Hepatocyte (in vitro differentiated cells): ENCODE measurements around the gene PIK3R6.

Experiments
- CTCF ChIP-seq: fragments of 200-600 bp; sonication (generic); IDR thresholded peaks from 2 replicates; pipeline ENCODE4 v1.5.1; 2016; ENCODE audit warnings: antibody characterized with exemption, mild to moderate bottlenecking; ENCODE audit not compliant: poor library complexity
- EZH2 ChIP-seq: fragments of 200-600 bp; sonication (generic); IDR thresholded peaks from 2 replicates; pipeline ENCODE4 v1.6.1; 2016; ENCODE audit warnings: antibody characterized with exemption, mild to moderate bottlenecking, borderline replicate concordance
- EZH2phosphoT487 ChIP-seq: fragments of 200-600 bp; sonication (generic); IDR thresholded peaks from one replicate; pipeline ENCODE4 v1.6.1; 2018; ENCODE audit warnings: antibody characterized with exemption, mild to moderate bottlenecking, low read depth, moderate library complexity; ENCODE audit not compliant: unreplicated experiment, severe bottlenecking

GRCh38 chr17:8847891-8848290 is 19.6 kb downstream of the PIK3R6 start:
- TF ChIP-seq CTCF: no peak
- TF ChIP-seq EZH2: no peak
- TF ChIP-seq EZH2phosphoT487: no peak
